A549 (cell line): Measurements from ENCODE around the gene MCM3AP. TPM values are rescaled to one million over a fixed set of nuclear protein-coding genes. Genes with fewer than 3 reads are reported as not detected.

ENCODE experiments used
- ATAC-seq, 2 experiments: fragments of 200-7000 bp in 1 of 2; fragments of >200 bp in 1 of 2; cut with Nextera tagmentation in 1 of 2; cut with Tn5 transposase in 1 of 2; 3 replicates each; pipeline versions ENCODE4 v1.8.0 to v1.9.1; 2018 to 2020; ENCODE audit warnings: mild to moderate bottlenecking in 1 of 2, moderate library complexity in 1 of 2
- CTCF ChIA-PET: fragments of 300-600 bp; sonication (Branson Sonifier 250); formaldehyde crosslinking; extraction: SDS; loops from one replicate; lab custom pipeline; 2021; ENCODE audit warnings: antibody characterized with exemption, inconsistent platforms; lab: Yijun Ruan, JAX
- POLR2A ChIA-PET: fragments of 350-600 bp; formaldehyde crosslinking; extraction: SDS; loops from one replicate; lab custom pipeline; 2021; ENCODE audit warnings: antibody characterized with exemption, inconsistent platforms; lab: Yijun Ruan, JAX
- DNase-seq, 2 experiments: peaks; one replicate each; pipeline versions ENCODE4 v3.0.0 to v3.0.0-alpha.2; 2011 to 2016; ENCODE audit warnings: low read depth in 1 of 2, low spot score in 1 of 2
- FAIRE-seq: peaks from 2 replicates; lab custom pipeline; 2011; peaks lifted over from hg19 to GRCh38; lab: Jason Lieb, UNC
- H3K27ac ChIP-seq, 2 experiments: fragments of >200 bp; sonication (Bioruptor Twin); formaldehyde crosslinking; 3 replicates each; pipeline ENCODE4 v1.5.1; 2016 to 2017
- H3K4me1 ChIP-seq: fragments of >200 bp; sonication (Bioruptor Twin); formaldehyde crosslinking; 3 replicates; pipeline ENCODE4 v1.6.1; 2016
- H3K4me2 ChIP-seq: fragments of >200 bp; sonication (Bioruptor Twin); formaldehyde crosslinking; 3 replicates; pipeline ENCODE4 v1.6.1; 2016
- H3K4me3 ChIP-seq: fragments of >200 bp; sonication (Bioruptor Twin); formaldehyde crosslinking; 3 replicates; pipeline ENCODE4 v1.5.1; 2016
- H3K9me3 ChIP-seq: fragments of >200 bp; sonication (Bioruptor Twin); formaldehyde crosslinking; 3 replicates; pipeline ENCODE4 v1.6.1; 2016
- BHLHE40 ChIP-seq: IDR thresholded peaks from 2 replicates; pipeline ENCODE4 v1.6.1; 2012; ENCODE audit warnings: low read depth, low read length, inconsistent platforms
- CBX2 ChIP-seq: fragments of 200-600 bp; sonication (generic); IDR thresholded peaks from 2 replicates; pipeline ENCODE4 v1.6.1; 2016; ENCODE audit warnings: low read depth, mild to moderate bottlenecking, borderline replicate concordance
- CHD2 ChIP-seq: fragments of 150-350 bp; IDR thresholded peaks from 2 replicates; pipeline ENCODE4 v1.6.1; 2014; ENCODE audit warnings: low read length; ENCODE audit not compliant: partially characterized antibody
- EHF ChIP-seq: fragments of 250-450 bp; sonication (Bioruptor Pico); IDR thresholded peaks from 2 replicates; pipeline ENCODE4 v1.5.0; 2020; ENCODE audit warnings: mild to moderate bottlenecking
- EHMT2 ChIP-seq: fragments of 200-600 bp; sonication (generic); IDR thresholded peaks from 2 replicates; pipeline ENCODE4 v1.6.1; 2016; ENCODE audit warnings: antibody characterized with exemption, low read depth, mild to moderate bottlenecking, moderate library complexity
- HES2 ChIP-seq: fragments of >200 bp; sonication (Bioruptor Twin); formaldehyde crosslinking; IDR thresholded peaks from 2 replicates; pipeline ENCODE4 v1.6.1; 2016
- HOXB5 ChIP-seq: fragments of 250-450 bp; sonication (Bioruptor Pico); IDR thresholded peaks from 2 replicates; pipeline ENCODE4 v1.5.0; 2020; ENCODE audit warnings: mild to moderate bottlenecking, moderate library complexity
- JUN ChIP-seq, 2 experiments: fragments of >200 bp; sonication (Bioruptor Twin); formaldehyde crosslinking; IDR thresholded peaks; 2 replicates in 1 of 2; 3 replicates in 1 of 2; pipeline ENCODE4 v1.6.1; 2016 to 2017
- KDM1A ChIP-seq: fragments of 200-600 bp; sonication (generic); IDR thresholded peaks from 2 replicates; pipeline ENCODE4 v1.6.1; 2016; ENCODE audit warnings: low read depth, mild to moderate bottlenecking
- KDM5A ChIP-seq: fragments of 200-600 bp; sonication (generic); IDR thresholded peaks from 2 replicates; pipeline ENCODE4 v1.6.1; 2016; ENCODE audit warnings: antibody characterized with exemption, mild to moderate bottlenecking
- MAFK ChIP-seq: fragments of 450-650 bp; IDR thresholded peaks from 2 replicates; pipeline ENCODE4 v1.6.1; 2014; ENCODE audit not compliant: partially characterized antibody
- MAZ ChIP-seq: fragments of 150-350 bp; IDR thresholded peaks from 2 replicates; pipeline ENCODE4 v1.6.1; 2014; ENCODE audit warnings: antibody characterized with exemption, low read depth, low read length, borderline replicate concordance
- NPAS2 ChIP-seq: fragments of 250-450 bp; sonication (Bioruptor Pico); IDR thresholded peaks from 2 replicates; pipeline ENCODE4 v1.8.0; 2022; ENCODE audit warnings: mild to moderate bottlenecking, moderate library complexity, borderline replicate concordance
- NR3C1 ChIP-seq: fragments of >200 bp; sonication (Bioruptor Twin); formaldehyde crosslinking; IDR thresholded peaks from 3 replicates; pipeline ENCODE4 v1.6.1; 2017
- PBX3 ChIP-seq: IDR thresholded peaks from 2 replicates; pipeline ENCODE4 v1.6.1; 2012
- PHF8 ChIP-seq: fragments of 200-600 bp; sonication (generic); IDR thresholded peaks from 2 replicates; pipeline ENCODE4 v1.6.1; 2016; ENCODE audit warnings: low read depth, mild to moderate bottlenecking, antibody characterized with exemption, moderate library complexity, borderline replicate concordance
- RAD21 ChIP-seq, 2 experiments: fragments of >200 bp in 1 of 2; sonication (Bioruptor Twin) in 1 of 2; formaldehyde crosslinking in 1 of 2; IDR thresholded peaks in 1 of 2; conservative IDR thresholded peaks in 1 of 2; 2 replicates in 1 of 2; 3 replicates in 1 of 2; pipeline ENCODE4 v1.6.1; 2012 to 2018; ENCODE audit warnings: inconsistent platforms in 1 of 2
- RCOR1 ChIP-seq: fragments of 150-350 bp; IDR thresholded peaks from 2 replicates; pipeline ENCODE4 v1.6.1; 2014; ENCODE audit warnings: antibody characterized with exemption, low read length, low read depth
- SMC3 ChIP-seq: fragments of >200 bp; sonication (Bioruptor Twin); formaldehyde crosslinking; IDR thresholded peaks from 3 replicates; pipeline ENCODE4 v1.6.1; 2018; ENCODE audit warnings: inconsistent platforms
- SREBF2 ChIP-seq: fragments of 450-650 bp; IDR thresholded peaks from 2 replicates; pipeline ENCODE4 v1.6.1; 2014; ENCODE audit warnings: mild to moderate bottlenecking, moderate library complexity
- TFCP2L1 ChIP-seq: fragments of 250-450 bp; sonication (Bioruptor Pico); IDR thresholded peaks from 2 replicates; pipeline ENCODE4 v1.5.0; 2021; ENCODE audit warnings: mild to moderate bottlenecking
- ZNF302 ChIP-seq: fragments of 250-450 bp; sonication (Bioruptor Pico); IDR thresholded peaks from 2 replicates; pipeline ENCODE4 v1.9.0; 2021; ENCODE audit warnings: inconsistent platforms, mild to moderate bottlenecking, moderate library complexity
- ZSCAN20 ChIP-seq: fragments of 250-450 bp; sonication (Bioruptor Pico); IDR thresholded peaks from 2 replicates; pipeline ENCODE4 v1.8.0; 2022; ENCODE audit warnings: mild to moderate bottlenecking, moderate library complexity
- WGBS: methylation state at CpG from one replicate; pipeline ENCODE4 v1.1.6; 2017; ENCODE audit errors: missing lambda C conversion rate; 5-methylcytosine and 5-hydroxymethylcytosine counted together
- polyA plus RNA-seq, 4 experiments: library from polyadenylated mRNA; depleted of rRNA in 3 of 4; stranded (reverse); fragments of >200 nt; fragmentation: RNase III in 1 of 4; extraction: RNeasy Plus Mini Kit Qiagen cat#74134 plus additional on column Dnase treatment in 1 of 4; gene quantifications; 2 replicates in 3 of 4; 3 replicates in 1 of 4; pipeline ENCODE4 v1.2.3, GENCODE V29; 2011 to 2017

MCM3AP gene
- polyA plus RNA-seq, 2 of the 4 experiments (the other 2 are of a cell fraction) = 41.2 to 43.6 TPM

GRCh38 chr21:46223217-46223616, 62.2 kb downstream of the MCM3AP start:
- H3K27ac ChIP-seq = no peak overlapping the region
- H3K9me3 ChIP-seq = no peaks in the 10 kb centered on the region
- no peak for DNase-seq
- TF ChIP-seq TFCP2L1 (no peak), PBX3 (no peak), MAZ (no peak), EHF (CRISPR knock-in tag) (no peak), ZSCAN20 (CRISPR knock-in tag) (no peak), JUN (IDR thresholded peaks at IDR 0.05) (no peak), SREBF2 (no peak), CHD2 (no peak), EHMT2 (no peak), RAD21 (conservative IDR thresholded peaks at IDR 0.05 in 1 of 2, IDR thresholded peaks at IDR 0.05 in 1 of 2) (no peak), HES2 (no peak), PHF8 (no peak), NR3C1 (no peak), SMC3 (no peak), MAFK (no peak), KDM5A (no peak)
- ChIA-PET POLR2A (no interaction called here), CTCF (interaction anchor here (1.0 kb wide), 1 partner anchor 70 kb away, joined by 3 read pairs; no protein-coding TSS in a partner anchor)
- H3K4me3 ChIP-seq = no peak overlapping the region
- H3K4me1 ChIP-seq = peaks cover 9% of the 10 kb centered on the region; the same call in 1 of the 3 replicates
- 81% methylated on average over 7 of the region's 7 CpGs for WGBS
- H3K4me2 ChIP-seq = no peak overlapping the region
- FAIRE-seq = no peak
- ATAC-seq = no peak

GRCh38 chr21:46222436-46223116, 62.8 kb downstream of the MCM3AP start:
- POLR2A ChIA-PET = no interaction called here
- DNase-seq = no peak
- 81% methylated on average over 8 of the region's 11 CpGs for WGBS

GRCh38 chr21:46221664-46222435, 63.6 kb downstream of the MCM3AP start:
- Histone ChIP-seq H3K4me3 (no peak overlapping the region), H3K9me3 (no peaks in the 10 kb centered on the region), H3K4me2 (no peak overlapping the region)
- CTCF ChIA-PET = interaction anchor here (1.0 to 1.2 kb wide), 2 partner anchors 68 to 78 kb away, joined by 3 to 6 read pairs; no protein-coding TSS in a partner anchor
- 95% methylated on average over 16 of the region's 16 CpGs for WGBS
- TF ChIP-seq EHF (CRISPR knock-in tag) = no peak
- no peak for TF ChIP-seq ZSCAN20 (CRISPR knock-in tag)
- no peak for TF ChIP-seq RCOR1
- no peak for TF ChIP-seq KDM1A
- no peak for TF ChIP-seq ZNF302 (CRISPR knock-in tag)
- TF ChIP-seq CBX2 = no peak
- no peak for TF ChIP-seq SREBF2
- TF ChIP-seq NR3C1 = no peak
- TF ChIP-seq NPAS2 (CRISPR knock-in tag) = no peak
- no peak for TF ChIP-seq HES2
- no peak for TF ChIP-seq KDM5A
- TF ChIP-seq EHMT2 = no peak
- TF ChIP-seq BHLHE40 = no peak
- TF ChIP-seq PBX3 = no peak
- TF ChIP-seq HOXB5 (CRISPR knock-in tag) = no peak
- TF ChIP-seq, all 56 proteins: peak for 0
- ATAC-seq (no peak), DNase-seq (no peak), FAIRE-seq (no peak)
- no peak overlapping the region for H3K27ac ChIP-seq
- no peaks in the 10 kb centered on the region; the same call in 2 of the 3 replicates for H3K4me1 ChIP-seq
- POLR2A ChIA-PET = no interaction called here

More at GRCh38 chr21:46222436-46223116, 62.8 kb downstream of the MCM3AP start:
- H3K4me3 ChIP-seq = no peak overlapping the region
- H3K4me2 ChIP-seq = no peak overlapping the region
- no peak for FAIRE-seq
- no peak overlapping the region for H3K27ac ChIP-seq
- TF ChIP-seq KDM1A = no peak
- H3K4me1 ChIP-seq = peaks cover 7% of the 10 kb centered on the region; the same call in 1 of the 3 replicates
- CTCF ChIA-PET = interaction anchor here (1.0 kb wide), 1 partner anchor 69 kb away, joined by 3 read pairs; no protein-coding TSS in a partner anchor
- no peaks in the 10 kb centered on the region for H3K9me3 ChIP-seq
- ATAC-seq = no peak
